ENCODE measurements around the gene R3HDM2.

The R3HDM2 gene

GRCh38 chr12:57242329-57242690, 188.5 kb downstream of the R3HDM2 start:
- Histone ChIP-seq H3K27me3 (peaks cover 7 to 57% of the 10 kb centered on the region in 2 donors), H3K9me3 (no peaks in the 10 kb centered on the region), H3K4me1 (peaks cover 11 to 68% (median 61%) of the 10 kb centered on the region in 4 donors), H3K27ac (no peak overlapping the region), H3K4me3 (peak overlapping the region in 1 of 2 donors; percentile 33), H3K36me3 (no peaks in the 10 kb centered on the region)
- no peak for TF ChIP-seq CTCF (IDR thresholded peaks at IDR 0.05)
- peak in 1 of 2 donors; percentile 67 for DNase-seq
- intact Hi-C loops (cut with DNase I; ENCODE audit: low total_unique reads) = no loop called here

GRCh38 chr12:57241402-57242310, 189.2 kb downstream of the R3HDM2 start:
- Histone ChIP-seq H3K27me3 (peaks cover 7 to 57% of the 10 kb centered on the region in 2 donors), H3K36me3 (no peaks in the 10 kb centered on the region), H3K4me3 (no peak overlapping the region), H3K27ac (no peak overlapping the region), H3K4me1 (peaks cover 11 to 75% (median 64%) of the 10 kb centered on the region in 4 donors), H3K9me3 (no peaks in the 10 kb centered on the region)
- intact Hi-C loops (cut with DNase I; ENCODE audit: low total_unique reads) = no loop called here
- no peak for TF ChIP-seq CTCF (IDR thresholded peaks at IDR 0.05)
- peak; percentile 19 to 63 for DNase-seq

- DNase-seq = no peak
- intact Hi-C loops (cut with DNase I; ENCODE audit: low total_unique reads) = no loop called here
- H3K27ac ChIP-seq = no peak overlapping the region
- no peaks in the 10 kb centered on the region for H3K9me3 ChIP-seq
- peaks cover 7 to 57% of the 10 kb centered on the region in 2 donors for H3K27me3 ChIP-seq
- TF ChIP-seq CTCF (IDR thresholded peaks at IDR 0.05) = no peak
- peak overlapping the region in 1 of 2 donors; percentile 60 for H3K4me3 ChIP-seq
- H3K36me3 ChIP-seq = no peaks in the 10 kb centered on the region
- H3K4me1 ChIP-seq = peaks cover 11 to 82% (median 71%) of the 10 kb centered on the region in 4 donors
Observed at GRCh38 chr12:57240926-57241401, 189.9 kb downstream of the R3HDM2 start.

GRCh38 chr12:57240066-57240921, 190.5 kb downstream of the R3HDM2 start:
- no peak for TF ChIP-seq CTCF (IDR thresholded peaks at IDR 0.05)
- peaks cover 7 to 57% of the 10 kb centered on the region in 2 donors for H3K27me3 ChIP-seq
- intact Hi-C loops (cut with DNase I; ENCODE audit: low total_unique reads) = no loop called here
- peak in 1 of 2 donors; percentile 75 for DNase-seq
- peak overlapping the region; percentile 45 to 60 for H3K4me3 ChIP-seq
- H3K4me1 ChIP-seq = peaks cover 11 to 88% (median 78%) of the 10 kb centered on the region in 4 donors
- peak overlapping the region in 1 of 2 donors; percentile 41 for H3K27ac ChIP-seq
- H3K36me3 ChIP-seq = no peaks in the 10 kb centered on the region
- H3K9me3 ChIP-seq = no peaks in the 10 kb centered on the region

- peak overlapping the region; percentile 47 to 60 for H3K4me3 ChIP-seq
- no peaks in the 10 kb centered on the region for H3K9me3 ChIP-seq
- H3K36me3 ChIP-seq = peaks cover 0 to 4% (median 0%) of the 10 kb centered on the region in 3 donors
- peaks cover 11 to 93% (median 85%) of the 10 kb centered on the region in 4 donors for H3K4me1 ChIP-seq
- intact Hi-C loops (cut with DNase I; ENCODE audit: low total_unique reads) = loop anchor here (1.0 kb wide), 1 partner anchor 26 kb away; no protein-coding TSS in a partner anchor
- no peak for TF ChIP-seq CTCF (IDR thresholded peaks at IDR 0.05)
- H3K27me3 ChIP-seq = peaks cover 7 to 57% of the 10 kb centered on the region in 2 donors
- no peak overlapping the region for H3K27ac ChIP-seq
- no peak for DNase-seq
Observed at GRCh38 chr12:57239587-57240065, 191.2 kb downstream of the R3HDM2 start.

All from tibial artery (tissue), 4 donors.